Activated T-cell treated with anti-CD3 and anti-CD28 coated beads for 24 hours (primary cell): ENCODE data around the gene SOX15.
"Not testable (repeated sequence)": the region's sequence is repeated elsewhere in the genome, so short reads cannot be mapped to it uniquely, and the experiment has no call there.

ENCODE experiments used
- DNase-seq: peaks from one replicate; pipeline ENCODE4 v3.0.0-alpha.2; 2020; ENCODE audit warnings: low read depth

The SOX15 gene

GRCh38 chr17:7610641-7611040, 20.7 kb upstream of the SOX15 start:
- DNase-seq, result no peak

- no peak for DNase-seq
Observed at GRCh38 chr17:7606280-7606679, 16.4 kb upstream of the SOX15 start.

GRCh38 chr17:7597561-7597960, 7.7 kb upstream of the SOX15 start:
- DNase-seq, result not testable (repeated sequence)

- DNase-seq, result no peak
Observed at GRCh38 chr17:7593296-7593695, 3.4 kb upstream of the SOX15 start.

GRCh38 chr17:7592422-7593021, 2.6 kb upstream of the SOX15 start:
- no peak for DNase-seq

GRCh38 chr17:7591596-7591995, 1.7 kb upstream of the SOX15 start:
- no peak for DNase-seq

- no peak for DNase-seq
Observed at GRCh38 chr17:7590743-7591142, 849 bp upstream of the SOX15 start.

GRCh38 chr17:7589204-7589868, 558 bp downstream of the SOX15 start:
- peak; percentile 51 for DNase-seq

- no peak for DNase-seq
Observed at GRCh38 chr17:7588553-7589203, 1.2 kb downstream of the SOX15 start.

- no peak for DNase-seq
Observed at GRCh38 chr17:7587420-7588151, 2.3 kb downstream of the SOX15 start.

GRCh38 chr17:7586673-7587419, 3.0 kb downstream of the SOX15 start:
- DNase-seq, result no peak

- peak; percentile 94 for DNase-seq
Observed at GRCh38 chr17:7583253-7584109, 6.4 kb downstream of the SOX15 start, which contains the start of gene MPDU1. Gene MPDU1, plus strand, starts transcription at chr17:7583852. Its CDS starts 11 bp downstream, at chr17:7583863.

GRCh38 chr17:7582396-7583252, 7.3 kb downstream of the SOX15 start:
- no peak for DNase-seq

- no peak for DNase-seq
Observed at GRCh38 chr17:7580604-7581575, 9.0 kb downstream of the SOX15 start.

- no peak for DNase-seq
Observed at GRCh38 chr17:7579834-7580603, 9.9 kb downstream of the SOX15 start.

GRCh38 chr17:7579001-7579833, 10.7 kb downstream of the SOX15 start, which contains the start of gene CD68:
Gene CD68, plus strand, starts transcription at chr17:7579638. Its CDS starts 40 bp downstream, at chr17:7579678.
- peak; percentile 73 for DNase-seq
